ENCODE data around the gene LPIN1.
"Not testable (repeated sequence)": the region's sequence is repeated elsewhere in the genome, so short reads cannot be mapped to it uniquely, and the experiment has no call there.

LPIN1 gene

DNA sequence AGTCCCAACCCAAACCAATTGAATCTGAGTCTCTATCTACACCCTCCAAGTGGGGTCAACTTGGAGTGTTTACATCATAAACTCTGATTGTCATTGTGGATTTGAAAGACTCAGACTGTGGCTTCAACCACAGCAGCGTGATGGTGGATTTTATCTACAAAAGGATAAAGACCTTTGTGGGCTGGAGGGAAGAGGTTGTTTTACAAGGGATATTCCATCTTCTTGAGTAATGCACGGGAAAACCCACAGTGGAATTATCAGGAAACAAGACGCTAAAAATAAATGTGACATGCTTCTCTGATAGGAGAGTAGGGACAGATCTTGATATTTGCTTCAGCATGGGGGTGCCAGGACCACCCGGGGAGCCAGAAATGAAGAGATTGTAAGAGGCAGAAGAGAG, 93.5 kb downstream of the LPIN1 start:
- Histone ChIP-seq H2BK5ac (ENCODE audit: low read depth, low read length, poor library complexity, severe bottlenecking) (no peak overlapping the region), H3K9me3 (ENCODE audit: control insufficient read depth, low read length) (no peaks in the 10 kb centered on the region), H2AK5ac (ENCODE audit: low read length, severe bottlenecking) (no peak overlapping the region), H2AFZ (ENCODE audit: low read depth, low read length) (no peak overlapping the region), H2BK120ac (ENCODE audit: low read depth, low read length) (no peak overlapping the region), H3K4ac (ENCODE audit: low read depth in 1 of 2, low read length in 2 of 2) (no peak overlapping the region), H3K4me1 (ENCODE audit: control insufficient read depth, insufficient read depth, low read depth, low read length) (no peaks in the 10 kb centered on the region), H3K27ac (ENCODE audit: low read length, poor library complexity, severe bottlenecking) (no peak overlapping the region), H2BK12ac (ENCODE audit: low read length in 2 of 2) (no peak overlapping the region), H3K4me2 (ENCODE audit: low read length, poor library complexity, severe bottlenecking) (no peak overlapping the region), H3K79me1 (replicated peaks; ENCODE audit: low read length, poor library complexity, severe bottlenecking) (no peaks in the 10 kb centered on the region), H4K91ac (ENCODE audit: low read length) (no peak overlapping the region), H4K8ac (ENCODE audit: low read length) (no peak overlapping the region), H3K23ac (ENCODE audit: low read length in 2 of 2) (no peak overlapping the region), H3K27me3 (ENCODE audit: control insufficient read depth in 1 of 2, insufficient read depth in 1 of 2, low read length in 2 of 2) (no peaks in the 10 kb centered on the region), H3K36me3 (ENCODE audit: control insufficient read depth in 1 of 2, insufficient read depth in 2 of 2, low read depth in 1 of 2, low read length in 2 of 2) (no peaks in the 10 kb centered on the region), H3K14ac (ENCODE audit: low read length in 2 of 2) (no peak overlapping the region), H3K18ac (ENCODE audit: low read depth in 1 of 2, low read length in 2 of 2) (no peak overlapping the region), H2BK15ac (ENCODE audit: low read depth, poor library complexity, severe bottlenecking) (no peak overlapping the region), H3K9ac (ENCODE audit: low read length) (no peak overlapping the region), H3K4me3 (ENCODE audit: insufficient read depth in 1 of 2, low read depth in 1 of 2, low read length in 2 of 2) (no peak overlapping the region)
- 45% methylated on average over 4 of the region's 4 CpGs for WGBS
- peak; percentile 78 for DNase-seq

- Histone ChIP-seq H3K4me2 (ENCODE audit: low read length, poor library complexity, severe bottlenecking) (no peak overlapping the region), H3K18ac (ENCODE audit: low read depth in 1 of 2, low read length in 2 of 2) (peak overlapping the region in 1 of 2 experiments; percentile 30), H3K4me1 (ENCODE audit: control insufficient read depth, insufficient read depth, low read depth, low read length) (no peaks in the 10 kb centered on the region), H3K36me3 (ENCODE audit: control insufficient read depth in 1 of 2, insufficient read depth in 2 of 2, low read depth in 1 of 2, low read length in 2 of 2) (no peaks in the 10 kb centered on the region), H2BK120ac (ENCODE audit: low read depth, low read length) (no peak overlapping the region), H2BK5ac (ENCODE audit: low read depth, low read length, poor library complexity, severe bottlenecking) (no peak overlapping the region), H4K8ac (ENCODE audit: low read length) (no peak overlapping the region), H2BK12ac (ENCODE audit: low read length in 2 of 2) (peak overlapping the region in 1 of 2 experiments; percentile 32), H3K9ac (ENCODE audit: low read length) (no peak overlapping the region), H3K79me1 (replicated peaks; ENCODE audit: low read length, poor library complexity, severe bottlenecking) (no peaks in the 10 kb centered on the region), H3K27ac (ENCODE audit: low read length, poor library complexity, severe bottlenecking) (no peak overlapping the region), H3K23ac (ENCODE audit: low read length in 2 of 2) (no peak overlapping the region), H4K91ac (ENCODE audit: low read length) (no peak overlapping the region), H3K27me3 (ENCODE audit: control insufficient read depth in 1 of 2, insufficient read depth in 1 of 2, low read length in 2 of 2) (no peaks in the 10 kb centered on the region), H3K4me3 (ENCODE audit: insufficient read depth in 1 of 2, low read depth in 1 of 2, low read length in 2 of 2) (no peak overlapping the region), H2AFZ (ENCODE audit: low read depth, low read length) (no peak overlapping the region), H2AK5ac (ENCODE audit: low read length, severe bottlenecking) (no peak overlapping the region), H2BK15ac (ENCODE audit: low read depth, poor library complexity, severe bottlenecking) (no peak overlapping the region), H3K14ac (ENCODE audit: low read length in 2 of 2) (no peak overlapping the region), H3K9me3 (ENCODE audit: control insufficient read depth, low read length) (no peaks in the 10 kb centered on the region), H3K4ac (ENCODE audit: low read depth in 1 of 2, low read length in 2 of 2) (no peak overlapping the region)
- DNase-seq, result no peak
- WGBS, result 67% methylated on average over 1 of the region's 2 CpGs
Measured at GRCh38 chr2:11842336-11842735, 95.9 kb downstream of the LPIN1 start.

DNA sequence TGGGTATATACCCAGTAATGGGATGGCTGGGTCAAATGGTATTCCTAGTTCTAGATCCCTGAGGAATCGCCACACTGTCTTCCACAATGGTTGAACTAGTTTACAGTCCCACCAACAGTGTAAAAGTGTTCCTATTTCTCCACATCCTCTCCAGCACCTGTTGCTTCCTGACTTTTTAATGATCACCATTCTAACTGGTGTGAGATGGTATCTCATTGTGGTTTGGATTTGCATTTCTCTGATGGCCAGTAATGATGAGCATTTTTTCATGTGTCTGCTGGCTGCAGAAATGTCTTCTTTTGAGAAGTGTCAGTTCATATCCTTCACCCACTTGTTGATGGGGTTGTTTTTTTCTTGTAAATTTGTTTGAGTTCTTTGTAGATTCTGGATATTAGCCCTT, 98.4 kb downstream of the LPIN1 start:
- WGBS, result no CpG with 5 or more reads among the region's 1 CpG
- H3K18ac ChIP-seq (ENCODE audit: low read depth in 1 of 2, low read length in 2 of 2); H3K4ac ChIP-seq (ENCODE audit: low read depth in 1 of 2, low read length in 2 of 2): not testable (repeated sequence)

DNA sequence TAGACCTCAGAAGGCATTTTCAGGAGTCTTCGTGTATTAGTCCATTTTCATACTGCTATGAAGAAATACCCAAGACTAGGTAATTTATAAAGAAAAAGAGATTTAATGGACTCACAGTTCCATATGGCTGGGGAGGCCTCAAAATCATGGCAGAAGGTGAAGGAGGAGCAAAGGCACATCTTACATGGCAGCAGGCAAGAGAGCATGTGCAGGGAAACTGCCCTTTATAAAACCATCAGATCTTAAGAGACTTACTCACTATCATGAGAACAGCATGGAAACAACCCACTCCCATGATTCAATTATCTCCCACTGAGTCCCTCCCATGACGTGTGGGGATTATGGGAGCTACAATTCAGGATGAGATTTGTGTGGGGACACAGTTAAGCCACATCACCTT, 101.5 kb downstream of the LPIN1 start:
- not testable (repeated sequence) for DNase-seq; H3K4me3 ChIP-seq (ENCODE audit: insufficient read depth in 1 of 2, low read depth in 1 of 2, low read length in 2 of 2); H4K91ac ChIP-seq (ENCODE audit: low read length)

More for the DNA sequence above, 98.4 kb downstream of the LPIN1 start:
- H3K9me3 ChIP-seq (ENCODE audit: control insufficient read depth, low read length); H3K27ac ChIP-seq (ENCODE audit: low read length, poor library complexity, severe bottlenecking); H3K9ac ChIP-seq (ENCODE audit: low read length); H2AFZ ChIP-seq (ENCODE audit: low read depth, low read length); H3K23ac ChIP-seq (ENCODE audit: low read length in 2 of 2); H3K79me1 ChIP-seq (replicated peaks; ENCODE audit: low read length, poor library complexity, severe bottlenecking); H2BK15ac ChIP-seq (ENCODE audit: low read depth, poor library complexity, severe bottlenecking); H3K36me3 ChIP-seq (ENCODE audit: control insufficient read depth in 1 of 2, insufficient read depth in 2 of 2, low read depth in 1 of 2, low read length in 2 of 2); H3K4me3 ChIP-seq (ENCODE audit: insufficient read depth in 1 of 2, low read depth in 1 of 2, low read length in 2 of 2); H3K14ac ChIP-seq (ENCODE audit: low read length in 2 of 2); H2BK12ac ChIP-seq (ENCODE audit: low read length in 2 of 2); H3K27me3 ChIP-seq (ENCODE audit: control insufficient read depth in 1 of 2, insufficient read depth in 1 of 2, low read length in 2 of 2); H4K91ac ChIP-seq (ENCODE audit: low read length); H3K4me2 ChIP-seq (ENCODE audit: low read length, poor library complexity, severe bottlenecking); H2BK120ac ChIP-seq (ENCODE audit: low read depth, low read length); H2AK5ac ChIP-seq (ENCODE audit: low read length, severe bottlenecking); H4K8ac ChIP-seq (ENCODE audit: low read length); H3K4me1 ChIP-seq (ENCODE audit: control insufficient read depth, insufficient read depth, low read depth, low read length); H2BK5ac ChIP-seq (ENCODE audit: low read depth, low read length, poor library complexity, severe bottlenecking); DNase-seq: not testable (repeated sequence)

More for the DNA sequence above, 101.5 kb downstream of the LPIN1 start:
- not testable (repeated sequence) for H2BK15ac ChIP-seq (ENCODE audit: low read depth, poor library complexity, severe bottlenecking); H3K27ac ChIP-seq (ENCODE audit: low read length, poor library complexity, severe bottlenecking); H3K14ac ChIP-seq (ENCODE audit: low read length in 2 of 2); H2BK12ac ChIP-seq (ENCODE audit: low read length in 2 of 2); H2BK5ac ChIP-seq (ENCODE audit: low read depth, low read length, poor library complexity, severe bottlenecking); H3K4ac ChIP-seq (ENCODE audit: low read depth in 1 of 2, low read length in 2 of 2); H3K9ac ChIP-seq (ENCODE audit: low read length); H3K27me3 ChIP-seq (ENCODE audit: control insufficient read depth in 1 of 2, insufficient read depth in 1 of 2, low read length in 2 of 2); H3K36me3 ChIP-seq (ENCODE audit: control insufficient read depth in 1 of 2, insufficient read depth in 2 of 2, low read depth in 1 of 2, low read length in 2 of 2); H3K4me1 ChIP-seq (ENCODE audit: control insufficient read depth, insufficient read depth, low read depth, low read length); H4K8ac ChIP-seq (ENCODE audit: low read length); H3K4me2 ChIP-seq (ENCODE audit: low read length, poor library complexity, severe bottlenecking); H2AFZ ChIP-seq (ENCODE audit: low read depth, low read length); H2BK120ac ChIP-seq (ENCODE audit: low read depth, low read length); H3K9me3 ChIP-seq (ENCODE audit: control insufficient read depth, low read length); H3K79me1 ChIP-seq (replicated peaks; ENCODE audit: low read length, poor library complexity, severe bottlenecking); H3K23ac ChIP-seq (ENCODE audit: low read length in 2 of 2); H3K18ac ChIP-seq (ENCODE audit: low read depth in 1 of 2, low read length in 2 of 2); H2AK5ac ChIP-seq (ENCODE audit: low read length, severe bottlenecking)
- no CpG with 5 or more reads among the region's 2 CpGs for WGBS

All from mesenchymal stem cell (in vitro differentiated cells and primary cell).